Fibroblast of lung (primary cell): ENCODE measurements around the gene HS3ST6. TPM values are rescaled to one million over a fixed set of nuclear protein-coding genes. Genes with fewer than 3 reads are reported as not detected.

Experiments used
- DNase-seq, 2 donors: peaks; one replicate each; pipeline versions ENCODE4 v3.0.0 to v3.0.0-alpha.2; 2010; ENCODE audit warnings: low read depth in 2 of 2
- H2AFZ ChIP-seq: 2 replicates; pipeline ENCODE4 v1.5.1; 2012; ENCODE audit warnings: low read length, control low read depth, inconsistent platforms
- H3K27ac ChIP-seq: 2 replicates; pipeline ENCODE4 v1.5.1; 2011; ENCODE audit warnings: low read length, control low read depth; ENCODE audit not compliant: insufficient read depth
- H3K27me3 ChIP-seq: 2 replicates; pipeline ENCODE4 v1.5.1; 2011; ENCODE audit warnings: mild to moderate bottlenecking, low read length; ENCODE audit not compliant: control insufficient read depth, insufficient read depth
- H3K36me3 ChIP-seq: 2 replicates; pipeline ENCODE4 v1.5.1; 2011; ENCODE audit warnings: low read length; ENCODE audit not compliant: control insufficient read depth, insufficient read depth
- H3K4me1 ChIP-seq: 2 replicates; pipeline ENCODE4 v1.5.1; 2011; ENCODE audit warnings: low read length; ENCODE audit not compliant: control insufficient read depth, insufficient read depth; ENCODE audit errors: extremely low read depth
- H3K4me2 ChIP-seq: 2 replicates; pipeline ENCODE4 v1.5.1; 2011; ENCODE audit warnings: low read length, control low read depth; ENCODE audit not compliant: insufficient read depth; ENCODE audit errors: extremely low read depth
- H3K4me3 ChIP-seq, 4 experiments: fragments of 200-600 bp in 1 of 4; sonication (generic) in 1 of 4; replicated peaks in 1 of 4; 2 replicates each; pipeline ENCODE4 v1.5.1; 2011 to 2016; ENCODE audit warnings: low read length in 4 of 4, low read depth in 3 of 4, mild to moderate bottlenecking in 3 of 4, control low read depth in 2 of 4, inconsistent platforms in 1 of 4, mixed read lengths in 1 of 4; ENCODE audit not compliant: insufficient read depth in 1 of 4; ENCODE audit errors: control extremely low read depth in 1 of 4
- H3K79me2 ChIP-seq: 2 replicates; pipeline ENCODE4 v1.5.1; 2012; ENCODE audit warnings: mild to moderate bottlenecking, low read length, inconsistent platforms; ENCODE audit not compliant: control insufficient read depth, insufficient read depth
- H3K9ac ChIP-seq: 2 replicates; pipeline ENCODE4 v1.5.1; 2011; ENCODE audit warnings: mild to moderate bottlenecking, low read length, control low read depth; ENCODE audit not compliant: insufficient read depth
- H3K9me3 ChIP-seq: 2 replicates; pipeline ENCODE4 v1.5.1; 2012; ENCODE audit warnings: low read depth, low read length; ENCODE audit not compliant: control insufficient read depth, insufficient read depth
- H4K20me1 ChIP-seq: 2 replicates; pipeline ENCODE4 v1.5.1; 2011; ENCODE audit warnings: low read length; ENCODE audit not compliant: control insufficient read depth, insufficient read depth; ENCODE audit errors: extremely low read depth
- CTCF ChIP-seq, 2 donors: IDR thresholded peaks in 1 of 2; conservative IDR thresholded peaks in 1 of 2; 1 replicate in 1 of 2; 2 replicates in 1 of 2; pipeline ENCODE4 v1.5.1; 2011 to 2012; ENCODE audit warnings: low read length in 2 of 2, control low read depth in 1 of 2, inconsistent platforms in 1 of 2, low read depth in 1 of 2, mild to moderate bottlenecking in 1 of 2
- EZH2 ChIP-seq: IDR thresholded peaks from 2 replicates; pipeline ENCODE4 v1.5.1; 2012; ENCODE audit warnings: low read length, control low read depth, mild to moderate bottlenecking; ENCODE audit errors: missing control alignments
- polyA plus RNA-seq, 2 donors: library from polyadenylated mRNA; depleted of rRNA in 1 of 2; stranded (reverse) in 1 of 2; unstranded in 1 of 2; fragments of >200 nt; gene quantifications; 2 replicates each; pipeline ENCODE4 v1.2.1, GENCODE V29; 2011 to 2012; ENCODE audit warnings: missing spikeins in 1 of 2
- total RNA-seq: library from RNA; depleted of rRNA; stranded (reverse); fragments of >200 nt; gene quantifications from 2 replicates; pipeline ENCODE4 v1.2.1, GENCODE V29; 2014

The HS3ST6 gene
- total and polyA plus RNA-seq, 2 donors (not counting 1 experiment from before 2014, with no cell fraction given): not detected

- H3K9me3 ChIP-seq: no peaks in the 10 kb centered on the region
- no peak overlapping the region for H3K27ac ChIP-seq
- no peak overlapping the region for H2AFZ ChIP-seq
- no peak for TF ChIP-seq EZH2
- TF ChIP-seq CTCF (conservative IDR thresholded peaks at IDR 0.05 in 1 of 2, IDR thresholded peaks at IDR 0.05 in 1 of 2; ENCODE audit: low read depth in 1 of 2, low read length in 2 of 2): no peak
- no peak overlapping the region for H3K9ac ChIP-seq
- peaks cover 9% of the 10 kb centered on the region for H3K27me3 ChIP-seq
- no peak overlapping the region for H3K4me2 ChIP-seq
- DNase-seq: no peak
- H3K36me3 ChIP-seq: no peaks in the 10 kb centered on the region
- no peaks in the 10 kb centered on the region for H4K20me1 ChIP-seq
- no peaks in the 10 kb centered on the region for H3K79me2 ChIP-seq
- H3K4me1 ChIP-seq: no peaks in the 10 kb centered on the region
- no peak overlapping the region for H3K4me3 ChIP-seq
Observed at GRCh38 chr16:1911467-1912214, 6.6 kb downstream of the HS3ST6 start.

GRCh38 chr16:1909561-1910231 lies 8.5 kb downstream of the HS3ST6 start:
- DNase-seq: no peak
- Histone ChIP-seq H3K27ac (no peak overlapping the region), H4K20me1 (no peaks in the 10 kb centered on the region), H2AFZ (no peak overlapping the region), H3K36me3 (no peaks in the 10 kb centered on the region), H3K4me3 (no peak overlapping the region), H3K9ac (no peak overlapping the region), H3K4me1 (no peaks in the 10 kb centered on the region), H3K27me3 (no peaks in the 10 kb centered on the region), H3K9me3 (no peaks in the 10 kb centered on the region), H3K79me2 (no peaks in the 10 kb centered on the region), H3K4me2 (no peak overlapping the region)
- no peak for TF ChIP-seq CTCF (conservative IDR thresholded peaks at IDR 0.05 in 1 of 2, IDR thresholded peaks at IDR 0.05 in 1 of 2; ENCODE audit: low read depth in 1 of 2, low read length in 2 of 2)
- no peak for TF ChIP-seq EZH2

GRCh38 chr16:1908983-1909382 lies 9.2 kb downstream of the HS3ST6 start:
- H3K9ac ChIP-seq: no peak overlapping the region

More at GRCh38 chr16:1908983-1909382, 9.2 kb downstream of the HS3ST6 start:
- Histone ChIP-seq H3K4me1 (no peaks in the 10 kb centered on the region), H3K4me3 (no peak overlapping the region), H3K27ac (no peak overlapping the region), H3K4me2 (no peak overlapping the region), H4K20me1 (no peaks in the 10 kb centered on the region), H3K27me3 (peaks cover 6% of the 10 kb centered on the region), H3K36me3 (no peaks in the 10 kb centered on the region), H2AFZ (no peak overlapping the region), H3K9me3 (no peaks in the 10 kb centered on the region), H3K79me2 (no peaks in the 10 kb centered on the region)
- no peak for DNase-seq
- TF ChIP-seq EZH2 (no peak), CTCF (conservative IDR thresholded peaks at IDR 0.05 in 1 of 2, IDR thresholded peaks at IDR 0.05 in 1 of 2; ENCODE audit: low read depth in 1 of 2, low read length in 2 of 2) (no peak)
